Measurements from ENCODE around the gene ENDOV. TPM values are rescaled to one million over a fixed set of nuclear protein-coding genes. Genes with fewer than 3 reads are reported as not detected.

The ENDOV gene
- total RNA-seq = 11.8 TPM

DNA sequence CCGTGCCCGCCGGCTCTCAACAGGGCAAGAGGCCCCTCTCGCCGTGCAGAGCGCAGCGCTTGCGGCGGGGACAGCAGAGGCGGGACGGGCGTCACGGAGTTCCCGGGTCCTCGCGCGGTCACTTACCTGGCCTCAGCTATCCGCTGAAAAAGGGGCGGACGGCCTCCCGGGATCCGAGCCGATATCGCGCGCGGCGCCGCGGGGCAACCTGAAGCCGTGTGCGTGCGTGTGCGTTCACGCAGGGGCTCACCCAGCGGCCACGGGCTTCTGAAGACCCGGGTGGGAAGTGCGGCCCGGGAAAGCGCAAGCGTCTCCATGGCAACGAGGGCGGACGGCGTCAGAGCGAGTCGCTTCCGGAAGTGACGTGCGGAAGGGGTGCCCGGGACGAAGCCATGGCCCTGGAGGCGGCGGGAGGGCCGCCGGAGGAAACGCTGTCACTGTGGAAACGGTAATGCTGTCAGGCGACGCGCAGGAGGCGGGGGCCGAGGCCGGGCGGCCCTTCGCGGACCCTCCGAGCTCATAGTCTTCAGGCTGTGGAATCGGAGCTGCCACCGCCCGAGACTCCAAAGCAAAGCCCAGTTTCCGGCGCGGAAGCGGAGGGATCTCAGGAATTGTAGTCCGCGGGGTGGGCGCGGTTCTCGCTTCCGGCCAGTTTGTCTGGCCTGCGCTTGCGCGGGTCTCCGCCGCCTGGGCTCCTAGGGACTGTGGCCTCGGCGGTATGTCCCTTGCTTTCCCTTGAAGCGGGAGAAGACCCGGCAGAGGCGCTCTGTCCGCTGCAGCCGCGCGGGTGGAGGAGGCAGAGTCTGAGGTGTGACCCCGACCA is at the start of gene ENDOV:
TSS of gene ENDOV (plus strand) at position 365 of the 823 bp plus-strand sequence. CDS start at position 393, 28 bp downstream.
- H3K36me3 ChIP-seq = no peaks in the 10 kb centered on the region
- H3K27ac ChIP-seq = peak within 1 kb of the TSS; percentile 83
- intact Hi-C loops (cut with DNase I) = no loop called here
- DNase-seq (ENCODE audit: extremely low spot score in 2 of 2) = peak in 1 of 2 donors; percentile 92
- peaks cover 41% of the 10 kb centered on the region for H3K4me1 ChIP-seq
- TF ChIP-seq POLR2AphosphoS5 (IDR thresholded peaks at IDR 0.05; ENCODE audit: insufficient read depth in 1 of 2, low read depth in 1 of 2) (peak; percentile 92 to 94), POLR2A (IDR thresholded peaks at IDR 0.05) (no peak)
- H3K4me3 ChIP-seq = peak within 1 kb of the TSS; percentile 72 to 96
- no peaks in the 10 kb centered on the region for H3K27me3 ChIP-seq
- H3K9me3 ChIP-seq = no peaks in the 10 kb centered on the region

DNA sequence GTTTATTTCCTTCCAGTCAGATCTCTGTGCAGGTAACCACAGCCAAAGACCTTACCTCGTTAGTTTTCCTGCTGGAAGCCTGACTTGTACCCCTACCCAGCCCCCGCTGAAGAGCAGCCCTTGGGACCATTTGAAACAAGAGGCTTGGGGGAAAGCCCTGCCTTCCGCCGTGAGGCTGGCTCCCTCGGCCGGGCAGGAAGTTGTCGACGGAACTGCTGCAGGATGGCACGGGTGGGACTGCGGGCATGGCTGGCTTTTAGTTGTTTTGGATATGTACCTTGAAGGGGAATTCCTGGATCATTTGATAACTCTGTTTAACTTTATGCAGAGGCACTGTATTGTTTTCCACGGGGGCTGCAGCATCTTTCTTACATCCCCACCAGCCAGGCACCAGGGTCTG is 49.0 kb upstream of the ENDOV start:
- Histone ChIP-seq H3K27ac (no peak overlapping the region), H3K4me3 (no peak overlapping the region), H3K36me3 (peaks cover 0 to 86% of the 10 kb centered on the region in 2 donors), H3K27me3 (no peaks in the 10 kb centered on the region), H3K9me3 (no peaks in the 10 kb centered on the region), H3K4me1 (peaks cover 12% of the 10 kb centered on the region)
- DNase-seq (ENCODE audit: extremely low spot score in 2 of 2) = no peak
- TF ChIP-seq POLR2A (IDR thresholded peaks at IDR 0.05) (no peak), POLR2AphosphoS5 (IDR thresholded peaks at IDR 0.05; ENCODE audit: insufficient read depth in 1 of 2, low read depth in 1 of 2) (no peak)
- TF ChIP-seq, protein P1, sequence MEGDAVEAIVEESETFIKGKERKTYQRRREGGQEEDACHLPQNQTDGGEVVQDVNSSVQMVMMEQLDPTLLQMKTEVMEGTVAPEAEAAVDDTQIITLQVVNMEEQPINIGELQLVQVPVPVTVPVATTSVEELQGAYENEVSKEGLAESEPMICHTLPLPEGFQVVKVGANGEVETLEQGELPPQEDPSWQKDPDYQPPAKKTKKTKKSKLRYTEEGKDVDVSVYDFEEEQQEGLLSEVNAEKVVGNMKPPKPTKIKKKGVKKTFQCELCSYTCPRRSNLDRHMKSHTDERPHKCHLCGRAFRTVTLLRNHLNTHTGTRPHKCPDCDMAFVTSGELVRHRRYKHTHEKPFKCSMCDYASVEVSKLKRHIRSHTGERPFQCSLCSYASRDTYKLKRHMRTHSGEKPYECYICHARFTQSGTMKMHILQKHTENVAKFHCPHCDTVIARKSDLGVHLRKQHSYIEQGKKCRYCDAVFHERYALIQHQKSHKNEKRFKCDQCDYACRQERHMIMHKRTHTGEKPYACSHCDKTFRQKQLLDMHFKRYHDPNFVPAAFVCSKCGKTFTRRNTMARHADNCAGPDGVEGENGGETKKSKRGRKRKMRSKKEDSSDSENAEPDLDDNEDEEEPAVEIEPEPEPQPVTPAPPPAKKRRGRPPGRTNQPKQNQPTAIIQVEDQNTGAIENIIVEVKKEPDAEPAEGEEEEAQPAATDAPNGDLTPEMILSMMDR (IDR thresholded peaks at IDR 0.05) = no peak
- intact Hi-C loops (cut with DNase I) = no loop called here

DNA sequence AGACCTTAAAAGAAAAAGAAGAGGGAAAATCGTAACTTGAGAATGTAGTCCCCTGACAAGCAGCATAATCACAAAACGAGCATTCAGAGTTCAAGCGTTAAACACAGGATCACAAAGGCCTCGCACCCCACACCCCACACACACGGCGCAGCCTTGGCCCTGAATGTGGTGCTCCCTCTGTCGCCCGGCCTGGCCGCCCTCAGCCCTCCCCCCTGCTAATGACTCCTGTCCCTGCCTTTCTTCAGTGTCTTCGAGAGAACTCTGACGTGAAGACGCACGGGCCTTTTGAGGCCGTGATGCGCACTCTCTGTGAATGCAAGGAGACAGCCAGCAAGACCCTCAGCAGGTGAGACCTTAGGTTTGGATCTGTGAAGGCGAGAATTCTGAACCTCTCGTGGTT is 47.5 kb upstream of the ENDOV start:
- TF ChIP-seq POLR2AphosphoS5 (IDR thresholded peaks at IDR 0.05; ENCODE audit: insufficient read depth in 1 of 2, low read depth in 1 of 2) (no peak), POLR2A (IDR thresholded peaks at IDR 0.05) (no peak)
- TF ChIP-seq, protein P1 (IDR thresholded peaks at IDR 0.05) = no peak
- Histone ChIP-seq H3K9me3 (no peaks in the 10 kb centered on the region), H3K4me3 (no peak overlapping the region), H3K4me1 (peaks cover 12% of the 10 kb centered on the region), H3K27ac (no peak overlapping the region), H3K27me3 (no peaks in the 10 kb centered on the region), H3K36me3 (peaks cover 0 to 88% of the 10 kb centered on the region in 2 donors)
- no peak for DNase-seq (ENCODE audit: extremely low spot score in 2 of 2)
- intact Hi-C loops (cut with DNase I) = no loop called here

DNA sequence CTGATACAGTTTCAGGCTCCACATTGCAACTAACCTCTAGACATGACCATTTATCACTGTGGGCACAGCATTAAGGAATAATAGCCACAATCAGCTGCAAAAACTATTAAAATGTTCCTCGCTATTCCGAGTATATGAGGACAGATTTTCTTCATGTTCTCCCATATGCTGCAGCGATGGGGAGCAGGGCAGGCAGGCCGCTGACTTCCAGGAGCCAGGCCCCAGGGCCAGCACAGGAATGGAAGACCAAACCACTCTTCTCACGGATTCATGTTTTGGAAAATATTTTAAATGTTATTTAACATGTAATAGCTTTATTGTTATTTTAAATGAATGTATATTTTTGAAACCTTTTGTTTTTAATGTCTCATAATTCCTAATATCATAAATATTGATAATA is 43.8 kb upstream of the ENDOV start:
- Histone ChIP-seq H3K27me3 (no peaks in the 10 kb centered on the region), H3K4me3 (no peak overlapping the region), H3K4me1 (no peaks in the 10 kb centered on the region), H3K9me3 (no peaks in the 10 kb centered on the region), H3K36me3 (peaks cover 2 to 94% of the 10 kb centered on the region in 2 donors), H3K27ac (no peak overlapping the region)
- intact Hi-C loops (cut with DNase I) = no loop called here
- no peak for DNase-seq (ENCODE audit: extremely low spot score in 2 of 2)
- TF ChIP-seq, protein P1 (IDR thresholded peaks at IDR 0.05) = no peak
- TF ChIP-seq POLR2AphosphoS5 (IDR thresholded peaks at IDR 0.05; ENCODE audit: insufficient read depth in 1 of 2, low read depth in 1 of 2) (no peak), POLR2A (IDR thresholded peaks at IDR 0.05) (no peak)

DNA sequence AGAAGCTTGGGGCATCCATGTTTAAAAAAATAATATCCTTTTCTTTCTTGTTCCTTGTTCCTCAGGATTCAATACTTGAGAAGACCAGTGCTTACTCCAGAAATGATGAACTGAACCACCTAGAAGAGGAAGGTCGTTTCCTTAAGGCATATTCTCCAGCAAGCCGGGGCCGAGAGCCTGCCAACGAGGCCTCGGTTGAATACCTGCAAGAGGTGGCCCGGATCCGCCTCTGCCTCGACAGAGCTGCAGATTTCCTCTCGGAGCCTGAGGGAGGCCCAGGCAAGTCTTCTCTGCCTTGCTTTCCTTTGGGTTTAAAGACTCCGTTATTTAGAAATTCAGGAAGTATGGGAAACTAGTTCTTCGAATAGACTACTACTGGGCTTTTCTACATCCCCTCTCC is 42.5 kb upstream of the ENDOV start:
- Histone ChIP-seq H3K27me3 (no peaks in the 10 kb centered on the region), H3K9me3 (no peaks in the 10 kb centered on the region), H3K4me1 (no peaks in the 10 kb centered on the region), H3K27ac (no peak overlapping the region), H3K36me3 (peaks cover 9 to 96% of the 10 kb centered on the region in 2 donors), H3K4me3 (no peak overlapping the region)
- intact Hi-C loops (cut with DNase I) = no loop called here
- TF ChIP-seq POLR2AphosphoS5 (IDR thresholded peaks at IDR 0.05; ENCODE audit: insufficient read depth in 1 of 2, low read depth in 1 of 2) = no peak
- TF ChIP-seq POLR2A (IDR thresholded peaks at IDR 0.05) = no peak
- TF ChIP-seq, protein P1 (IDR thresholded peaks at IDR 0.05) = no peak
- DNase-seq (ENCODE audit: extremely low spot score in 2 of 2) = no peak
